GM19193 (cell line): ENCODE results near the gene NEK10.
A peak's percentile ranks its signal among the peaks of the same experiment; 100 is the strongest.

Experiments used
- POLR2A ChIP-seq: IDR thresholded peaks from 4 replicates; pipeline ENCODE4 v1.6.1; 2011; ENCODE audit not compliant: insufficient read depth, insufficient read length; ENCODE audit errors: extremely low read depth

The NEK10 gene, protein sequence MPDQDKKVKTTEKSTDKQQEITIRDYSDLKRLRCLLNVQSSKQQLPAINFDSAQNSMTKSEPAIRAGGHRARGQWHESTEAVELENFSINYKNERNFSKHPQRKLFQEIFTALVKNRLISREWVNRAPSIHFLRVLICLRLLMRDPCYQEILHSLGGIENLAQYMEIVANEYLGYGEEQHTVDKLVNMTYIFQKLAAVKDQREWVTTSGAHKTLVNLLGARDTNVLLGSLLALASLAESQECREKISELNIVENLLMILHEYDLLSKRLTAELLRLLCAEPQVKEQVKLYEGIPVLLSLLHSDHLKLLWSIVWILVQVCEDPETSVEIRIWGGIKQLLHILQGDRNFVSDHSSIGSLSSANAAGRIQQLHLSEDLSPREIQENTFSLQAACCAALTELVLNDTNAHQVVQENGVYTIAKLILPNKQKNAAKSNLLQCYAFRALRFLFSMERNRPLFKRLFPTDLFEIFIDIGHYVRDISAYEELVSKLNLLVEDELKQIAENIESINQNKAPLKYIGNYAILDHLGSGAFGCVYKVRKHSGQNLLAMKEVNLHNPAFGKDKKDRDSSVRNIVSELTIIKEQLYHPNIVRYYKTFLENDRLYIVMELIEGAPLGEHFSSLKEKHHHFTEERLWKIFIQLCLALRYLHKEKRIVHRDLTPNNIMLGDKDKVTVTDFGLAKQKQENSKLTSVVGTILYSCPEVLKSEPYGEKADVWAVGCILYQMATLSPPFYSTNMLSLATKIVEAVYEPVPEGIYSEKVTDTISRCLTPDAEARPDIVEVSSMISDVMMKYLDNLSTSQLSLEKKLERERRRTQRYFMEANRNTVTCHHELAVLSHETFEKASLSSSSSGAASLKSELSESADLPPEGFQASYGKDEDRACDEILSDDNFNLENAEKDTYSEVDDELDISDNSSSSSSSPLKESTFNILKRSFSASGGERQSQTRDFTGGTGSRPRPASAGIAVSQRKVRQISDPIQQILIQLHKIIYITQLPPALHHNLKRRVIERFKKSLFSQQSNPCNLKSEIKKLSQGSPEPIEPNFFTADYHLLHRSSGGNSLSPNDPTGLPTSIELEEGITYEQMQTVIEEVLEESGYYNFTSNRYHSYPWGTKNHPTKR

GRCh38 chr3:27368831-27369607, at the start of gene NEK10:
Gene NEK10 (minus strand): TSS chr3:27369383. CDS start chr3:27352882, 16,501 bp downstream.
- TF ChIP-seq POLR2A, result peak; percentile 32

- TF ChIP-seq POLR2A, result no peak
Measured at GRCh38 chr3:27415202-27415601, 46.0 kb upstream of the NEK10 start.

GRCh38 chr3:27392950-27393679, 23.9 kb upstream of the NEK10 start:
- TF ChIP-seq POLR2A, result no peak

GRCh38 chr3:27391796-27392195, 22.6 kb upstream of the NEK10 start:
- no peak for TF ChIP-seq POLR2A

DNA sequence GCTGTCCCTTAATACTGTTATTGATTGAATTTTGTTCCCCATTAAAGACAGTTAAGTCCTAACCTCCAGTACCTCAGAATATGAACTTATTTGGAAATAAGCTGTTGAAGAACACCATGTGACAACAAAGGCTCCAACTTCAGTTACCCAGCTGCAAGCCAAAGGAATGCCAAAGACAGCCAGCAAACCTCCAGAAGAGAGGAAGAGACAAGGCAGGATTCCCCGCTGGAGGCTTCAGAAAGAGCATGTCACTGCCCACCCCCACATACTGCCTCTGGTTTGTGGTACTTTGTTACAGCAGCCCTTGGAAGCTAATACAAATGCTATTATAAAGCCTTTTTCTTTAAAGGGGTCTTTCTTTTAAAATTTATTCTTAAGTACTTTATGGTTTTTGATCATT, 18.4 kb upstream of the NEK10 start:
- TF ChIP-seq POLR2A, result no peak

DNA sequence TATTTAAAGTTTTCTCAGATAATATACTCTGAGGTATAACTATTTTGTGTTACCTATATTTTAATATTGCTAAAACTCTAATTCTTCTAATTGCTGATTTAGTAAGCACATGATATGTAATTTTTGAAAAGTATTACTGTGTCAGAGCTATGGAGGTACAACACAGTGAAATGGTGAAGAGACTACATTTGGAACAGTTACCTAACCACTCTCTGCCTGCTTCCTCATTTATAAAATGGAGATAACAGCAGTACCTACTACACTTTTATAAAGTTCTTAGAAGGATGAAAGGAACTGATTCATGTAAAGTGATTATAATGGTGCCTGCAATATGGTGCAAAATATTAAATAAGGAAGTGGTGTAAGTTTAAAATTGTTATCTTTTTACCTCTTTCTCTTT, 16.3 kb upstream of the NEK10 start:
- TF ChIP-seq POLR2A, result no peak

DNA sequence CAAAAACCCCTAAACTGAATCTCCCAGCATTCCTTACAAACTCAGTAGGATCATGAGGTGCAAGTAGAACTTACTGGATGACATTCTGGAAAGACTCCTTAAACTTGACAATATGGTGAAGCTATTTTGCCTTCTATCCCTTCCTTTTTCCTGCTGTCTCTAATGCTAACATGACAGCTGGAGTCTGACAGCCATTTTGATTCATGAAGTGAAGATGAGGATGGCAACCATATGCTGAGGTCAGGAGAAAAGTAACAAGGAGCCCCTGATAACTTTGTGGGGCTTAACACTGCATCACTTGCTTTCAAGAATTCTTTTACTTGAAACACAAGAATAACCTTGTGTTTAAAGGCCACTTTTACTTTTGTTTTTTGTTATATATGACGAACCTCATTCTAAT, 15.0 kb upstream of the NEK10 start:
- TF ChIP-seq POLR2A, result no peak

- no peak for TF ChIP-seq POLR2A
Measured at GRCh38 chr3:27380433-27381357, 11.5 kb upstream of the NEK10 start.

DNA sequence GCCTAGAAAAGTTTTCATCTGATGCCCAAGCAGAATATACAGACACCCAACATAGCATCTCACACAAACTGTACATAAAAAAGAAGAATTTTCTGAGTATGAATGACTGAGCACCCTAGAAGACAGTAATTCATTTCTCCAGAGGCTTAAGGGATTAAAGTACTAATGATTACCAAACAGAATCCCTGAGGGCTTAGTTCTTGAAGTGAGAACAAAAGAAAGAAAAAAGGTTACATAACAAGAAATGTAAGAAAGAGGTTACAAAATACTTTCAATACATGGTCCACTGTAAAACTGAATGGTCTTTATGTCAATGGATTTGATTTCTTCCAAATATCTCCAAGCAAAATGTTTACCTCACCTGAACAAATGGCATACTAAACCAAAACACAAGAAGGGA, 9.1 kb upstream of the NEK10 start:
- TF ChIP-seq POLR2A, result no peak

GRCh38 chr3:27376109-27376772, 7.1 kb upstream of the NEK10 start:
- TF ChIP-seq POLR2A, result no peak

DNA sequence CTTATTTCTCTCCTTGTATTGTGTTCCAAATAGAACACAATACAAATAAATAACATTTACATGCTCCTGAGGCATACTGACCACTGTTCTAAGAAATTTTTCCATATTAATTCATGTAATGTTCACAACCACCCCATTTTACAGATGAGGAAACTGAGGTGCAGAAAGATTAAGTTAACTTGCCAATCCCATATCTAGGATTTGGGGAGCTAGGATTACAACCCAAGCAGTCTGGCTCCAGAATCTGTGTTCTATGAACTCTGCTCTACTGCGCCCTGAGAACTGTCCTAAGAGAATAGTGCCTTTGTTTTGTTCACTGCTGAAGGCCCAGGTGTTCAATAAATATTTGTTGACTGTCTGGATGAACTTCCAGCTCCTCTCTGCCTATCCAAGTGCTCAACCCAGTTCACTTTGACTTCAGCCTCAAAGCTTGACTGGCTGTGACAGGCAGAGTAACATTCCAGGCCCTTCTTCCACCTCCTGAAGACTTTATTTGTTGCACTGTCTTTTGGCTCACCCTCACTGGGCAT, 3.1 kb downstream of the NEK10 start:
- no peak for TF ChIP-seq POLR2A
